NCI-H128 (cell line): ENCODE results near the gene OLFML2A.
"Not testable (repeated sequence)": the region's sequence is repeated elsewhere in the genome, so short reads cannot be mapped to it uniquely, and the experiment has no call there.

Experiments
- DNase-seq: peaks from one replicate; lab custom pipeline; 2025; ENCODE audit not compliant: unreplicated experiment; lab: John Stamatoyannopoulos, UW

The OLFML2A gene

GRCh38 chr9:124776954-124777648 lies at the start of gene OLFML2A:
Gene OLFML2A, plus strand, starts transcription at chr9:124777133. Its CDS starts 138 bp downstream, at chr9:124777271.
- no peak for DNase-seq

GRCh38 chr9:124730772-124731171 lies 46.2 kb upstream of the OLFML2A start:
- DNase-seq: no peak

GRCh38 chr9:124733964-124734740 lies 42.8 kb upstream of the OLFML2A start:
- DNase-seq: no peak

GRCh38 chr9:124734741-124735083 lies 42.2 kb upstream of the OLFML2A start:
- DNase-seq: not testable (repeated sequence)

- no peak for DNase-seq
These were observed 41.8 kb upstream of the OLFML2A start for GRCh38 chr9:124735121-124735520.

GRCh38 chr9:124738075-124738474 lies 38.9 kb upstream of the OLFML2A start:
- not testable (repeated sequence) for DNase-seq

GRCh38 chr9:124739360-124739759 lies 37.6 kb upstream of the OLFML2A start:
- no peak for DNase-seq

GRCh38 chr9:124741149-124741548 lies 35.8 kb upstream of the OLFML2A start:
- DNase-seq: no peak

GRCh38 chr9:124741662-124742061 lies 35.3 kb upstream of the OLFML2A start:
- DNase-seq: no peak

- DNase-seq: no peak
These were observed 34.0 kb upstream of the OLFML2A start for GRCh38 chr9:124742940-124743339.

GRCh38 chr9:124743686-124744348 lies 33.1 kb upstream of the OLFML2A start:
- DNase-seq: no peak

- no peak for DNase-seq
These were observed 29.9 kb upstream of the OLFML2A start for GRCh38 chr9:124747065-124747464.

- no peak for DNase-seq
These were observed 27.6 kb upstream of the OLFML2A start for GRCh38 chr9:124749284-124749683.

GRCh38 chr9:124749781-124750180 lies 27.2 kb upstream of the OLFML2A start:
- no peak for DNase-seq

- no peak for DNase-seq
These were observed 24.0 kb upstream of the OLFML2A start for GRCh38 chr9:124752967-124753366.

- DNase-seq: no peak
These were observed 22.6 kb upstream of the OLFML2A start for GRCh38 chr9:124754289-124754688.

- DNase-seq: no peak
These were observed 21.9 kb upstream of the OLFML2A start for GRCh38 chr9:124755061-124755460.

GRCh38 chr9:124756011-124756410 lies 20.9 kb upstream of the OLFML2A start:
- no peak for DNase-seq

GRCh38 chr9:124757616-124758015 lies 19.3 kb upstream of the OLFML2A start:
- DNase-seq: no peak

GRCh38 chr9:124758061-124758460 lies 18.9 kb upstream of the OLFML2A start:
- no peak for DNase-seq

- DNase-seq: no peak
These were observed 18.2 kb upstream of the OLFML2A start for GRCh38 chr9:124758691-124759090.

- DNase-seq: no peak
These were observed 17.6 kb upstream of the OLFML2A start for GRCh38 chr9:124759327-124759726.
